CD4-positive, alpha-beta T cell treated with Interleukin-6 for 4 hours (primary cell): Measurements from ENCODE around the gene NTN4.
A peak's percentile ranks its signal among the peaks of the same experiment; 100 is the strongest.

Experiments
- DNase-seq: peaks from one replicate; pipeline ENCODE4 v3.0.0-alpha.2; 2020; ENCODE audit warnings: mixed read lengths

The NTN4 gene

DNA sequence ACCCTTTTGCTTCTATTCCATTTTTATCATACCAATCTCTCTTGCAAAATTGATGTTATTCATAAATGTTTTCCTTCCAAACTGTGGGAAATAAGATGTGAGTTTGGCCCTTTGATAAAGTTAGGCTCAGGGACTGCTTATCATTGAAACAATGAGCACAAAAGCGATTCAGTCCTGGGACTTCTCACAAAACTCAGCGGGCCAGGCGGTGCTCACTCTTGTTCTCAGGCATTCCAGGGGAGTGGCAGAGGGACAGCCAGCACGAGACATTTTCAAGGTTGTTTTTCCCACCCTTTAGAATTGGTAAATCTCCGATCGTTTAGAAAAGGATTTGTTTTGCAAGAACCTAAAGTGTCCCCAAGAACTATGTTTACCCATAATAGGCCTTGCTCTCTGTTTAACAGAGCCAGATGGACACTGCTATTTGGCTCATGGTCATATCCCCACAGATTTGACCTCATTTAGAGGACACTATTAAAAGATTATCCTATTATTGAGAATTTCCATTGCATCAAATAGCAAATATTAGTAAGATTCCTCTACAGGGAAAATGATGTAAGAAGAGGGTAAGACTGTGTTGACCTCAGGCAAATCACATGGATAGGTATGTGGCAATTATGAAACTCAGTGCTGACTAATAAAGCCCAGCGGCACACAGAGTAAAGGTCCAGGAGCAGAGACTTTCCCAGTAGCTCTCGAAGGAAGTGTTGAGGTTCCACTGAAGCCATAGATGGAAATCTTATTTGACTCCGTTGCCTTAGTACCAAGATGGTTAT, 136.6 kb downstream of the NTN4 start:
- no peak for DNase-seq

- no peak for DNase-seq
Measured at GRCh38 chr12:95651681-95652080, 138.9 kb downstream of the NTN4 start.

GRCh38 chr12:95648990-95649791, 141.4 kb downstream of the NTN4 start:
- DNase-seq: no peak

- no peak for DNase-seq
Measured at GRCh38 chr12:95646781-95647190, 143.8 kb downstream of the NTN4 start.

GRCh38 chr12:95643256-95643655, 147.3 kb downstream of the NTN4 start:
- DNase-seq: no peak

- no peak for DNase-seq
Measured at GRCh38 chr12:95642583-95642982, 148.0 kb downstream of the NTN4 start.

DNA sequence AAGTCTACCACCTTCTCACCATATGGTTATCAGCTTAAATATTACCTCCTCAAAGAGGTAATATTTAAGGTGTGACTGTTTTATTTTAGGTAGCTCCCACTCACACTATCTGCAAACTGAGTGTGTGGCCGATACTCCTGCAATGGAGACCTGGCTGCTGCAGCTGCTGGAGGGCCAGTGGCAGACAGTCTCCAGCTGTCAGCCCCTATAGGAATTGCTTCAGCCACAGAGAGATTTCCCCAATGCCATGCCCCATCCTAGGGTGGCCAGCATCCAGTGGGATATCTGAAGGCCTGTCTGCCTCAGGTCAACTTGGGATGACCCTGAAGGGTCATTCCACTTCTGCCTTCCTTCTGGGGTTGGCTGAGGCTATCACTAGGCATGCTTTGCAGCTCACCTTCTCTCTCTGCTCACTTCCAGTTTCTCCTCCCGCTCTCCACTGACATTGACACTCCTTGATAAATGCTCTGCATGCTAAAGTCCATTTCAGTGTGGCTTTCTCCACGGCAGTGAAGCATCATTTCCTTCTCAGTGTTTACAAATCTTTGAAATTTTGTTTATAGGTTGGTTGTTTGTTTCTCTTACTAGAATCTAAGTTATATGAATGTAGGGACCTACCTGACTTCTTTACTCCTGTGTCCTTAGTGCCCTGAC, 149.1 kb downstream of the NTN4 start:
- no peak for DNase-seq

DNA sequence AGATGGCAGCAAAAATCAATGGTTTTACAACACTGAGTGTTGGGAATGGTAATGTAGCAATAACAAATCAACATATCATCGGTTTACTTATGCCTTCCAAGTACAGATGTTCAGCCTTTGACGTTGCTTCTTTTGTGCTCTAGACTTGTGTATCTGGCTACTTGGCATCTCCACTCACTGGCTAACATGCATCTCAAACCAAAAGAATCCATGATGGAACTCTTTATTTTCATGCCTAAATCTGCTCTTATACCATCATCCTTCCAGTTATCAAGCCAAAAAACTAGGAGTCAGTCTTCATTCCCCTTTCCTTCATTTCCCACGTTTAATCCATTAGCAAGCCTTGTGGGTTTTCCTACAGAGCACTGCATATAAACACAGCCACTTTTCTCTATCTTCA, 150.0 kb downstream of the NTN4 start:
- no peak for DNase-seq

DNA sequence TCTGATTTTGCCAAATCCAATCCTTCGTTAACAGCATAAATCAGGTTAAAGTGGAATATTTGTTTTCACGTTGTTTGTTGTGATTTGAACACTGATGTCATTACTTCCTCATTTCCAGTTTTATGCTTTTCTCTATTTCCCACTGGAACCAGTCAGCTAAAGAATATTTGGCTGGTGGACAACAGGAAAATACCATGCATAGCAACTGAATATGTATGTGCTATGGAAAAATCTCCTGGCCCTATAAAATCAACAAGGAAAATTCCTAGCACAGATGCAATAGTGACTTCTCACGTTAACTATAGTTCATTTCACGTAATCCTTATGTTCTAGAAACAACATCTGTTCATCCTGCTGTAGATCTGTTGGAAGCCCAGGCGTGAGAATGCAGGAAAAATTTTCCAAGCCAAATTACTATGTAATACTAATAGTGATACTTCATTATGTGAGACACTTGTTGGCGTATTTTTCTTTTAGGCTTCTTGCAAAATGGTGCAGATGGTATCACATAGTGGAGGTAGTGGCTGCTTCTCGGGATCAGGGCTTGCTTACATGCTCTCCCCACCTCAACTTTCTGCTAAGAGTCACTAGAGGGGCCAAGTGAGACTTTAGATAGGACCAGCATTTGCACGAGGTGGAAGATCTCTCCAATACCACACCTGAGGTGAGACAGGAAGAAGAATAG, 153.0 kb downstream of the NTN4 start:
- no peak for DNase-seq

DNA sequence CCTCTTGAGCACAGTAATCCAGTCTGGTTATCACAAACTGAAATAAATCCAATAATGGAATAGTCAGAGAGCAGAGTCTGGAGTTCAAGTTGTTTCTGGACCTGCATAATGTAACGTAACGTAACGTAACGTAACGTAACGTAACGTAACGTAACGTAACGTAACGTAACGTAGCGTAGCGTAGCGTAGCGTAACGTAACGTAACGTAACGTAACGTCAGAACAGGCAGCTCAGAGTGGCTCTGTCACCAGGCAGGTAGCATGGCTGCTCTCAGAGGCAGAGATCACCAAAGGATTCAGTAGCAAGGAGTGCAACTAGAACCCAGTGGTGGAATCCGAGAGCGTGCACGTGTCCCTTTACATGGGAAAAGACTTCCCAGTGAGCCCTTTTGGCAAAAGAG, 153.6 kb downstream of the NTN4 start:
- no peak for DNase-seq

GRCh38 chr12:95634622-95635621, 155.6 kb downstream of the NTN4 start:
- DNase-seq: no peak

DNA sequence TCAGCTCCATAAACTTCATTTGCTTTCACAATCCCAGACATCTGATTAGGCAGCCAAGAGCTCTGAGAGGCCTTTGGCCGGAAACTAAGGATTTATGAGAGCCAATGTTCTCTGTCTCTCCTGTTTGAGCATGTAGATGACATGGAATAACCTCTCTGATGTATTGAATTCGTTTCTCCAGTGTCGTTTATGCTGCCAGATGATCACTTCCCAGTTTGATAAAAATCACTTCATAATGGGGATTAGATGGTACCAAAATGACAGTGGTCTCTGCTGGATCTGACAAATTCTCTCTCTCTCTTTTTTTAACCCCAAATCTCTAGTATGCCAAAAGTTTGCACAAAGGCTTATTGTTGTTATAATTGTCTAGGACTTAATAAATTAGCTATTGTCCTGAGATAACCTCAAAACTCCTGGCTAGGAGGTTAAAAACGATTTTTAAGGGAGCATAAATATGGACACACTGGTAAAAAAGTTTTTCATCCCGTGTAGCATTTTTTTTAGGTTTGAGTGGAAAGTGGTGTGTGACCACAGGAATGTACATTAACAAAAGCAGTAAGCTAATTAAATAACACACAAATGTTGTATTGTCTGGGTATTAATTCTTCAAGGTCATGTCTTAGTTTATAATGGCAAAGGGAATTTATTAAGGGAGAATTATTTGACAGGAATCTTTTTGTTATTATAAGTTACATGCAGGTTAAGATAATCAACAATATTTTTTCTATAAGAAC, 156.7 kb downstream of the NTN4 start:
- no peak for DNase-seq

- DNase-seq: no peak
Measured at GRCh38 chr12:95633049-95633731, 157.4 kb downstream of the NTN4 start.

DNA sequence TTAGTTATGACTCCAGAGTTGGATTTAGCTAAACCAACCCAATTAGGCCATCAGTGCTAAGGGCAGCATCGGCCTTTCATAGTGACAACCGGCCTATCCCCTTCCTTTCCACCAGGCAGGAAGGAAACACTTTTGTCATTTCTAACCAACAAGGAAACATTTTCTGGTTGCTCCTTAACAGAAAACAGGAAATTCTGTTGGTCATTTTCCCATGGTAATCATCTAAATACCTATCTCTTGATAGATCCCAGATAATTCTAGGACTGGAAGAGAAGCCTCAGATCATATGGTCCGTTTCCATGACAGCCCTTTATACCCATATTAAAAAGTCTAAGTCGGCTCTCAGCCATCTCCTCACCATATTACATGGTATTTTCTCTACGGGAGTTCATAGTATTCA, 160.1 kb downstream of the NTN4 start:
- no peak for DNase-seq

DNA sequence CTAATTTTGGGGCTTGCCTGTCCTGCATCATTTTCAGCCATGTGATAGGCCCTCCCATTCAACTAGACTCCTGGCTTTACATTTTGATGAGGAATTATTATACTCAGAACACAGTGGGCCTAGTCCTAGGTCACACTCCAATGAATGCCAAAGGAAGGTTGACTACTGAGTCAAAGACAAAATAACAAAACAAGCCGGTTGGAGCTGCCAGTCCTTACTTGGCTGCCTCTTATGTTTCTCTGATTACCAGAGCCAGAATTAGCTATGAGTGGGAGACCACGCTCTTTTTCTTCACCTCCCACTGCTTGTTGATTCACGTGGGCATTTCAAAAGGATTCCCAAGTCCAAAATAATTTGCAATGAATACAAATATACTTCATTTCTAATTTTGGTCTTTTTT, 161.2 kb downstream of the NTN4 start:
- no peak for DNase-seq

GRCh38 chr12:95626854-95627253, 163.7 kb downstream of the NTN4 start:
- DNase-seq: no peak

DNA sequence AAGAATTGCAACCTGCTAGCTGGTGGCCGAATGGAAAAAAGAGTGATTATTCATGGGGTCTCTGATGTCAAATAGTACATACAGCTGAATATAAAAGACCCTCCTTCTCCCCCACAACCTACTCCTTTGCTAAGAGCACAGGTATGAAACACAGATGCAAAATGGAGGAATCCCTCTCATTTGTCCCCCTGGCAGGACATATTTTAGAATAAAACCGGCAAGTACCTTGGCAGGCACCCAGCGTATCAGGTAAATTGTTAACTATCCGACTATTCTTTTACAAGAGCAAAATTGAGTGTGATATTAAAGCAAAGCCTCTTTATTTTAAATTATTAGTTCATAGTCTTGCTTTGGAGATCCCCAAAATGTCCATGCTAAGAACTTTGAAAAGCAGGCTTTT, 165.6 kb downstream of the NTN4 start:
- no peak for DNase-seq

DNA sequence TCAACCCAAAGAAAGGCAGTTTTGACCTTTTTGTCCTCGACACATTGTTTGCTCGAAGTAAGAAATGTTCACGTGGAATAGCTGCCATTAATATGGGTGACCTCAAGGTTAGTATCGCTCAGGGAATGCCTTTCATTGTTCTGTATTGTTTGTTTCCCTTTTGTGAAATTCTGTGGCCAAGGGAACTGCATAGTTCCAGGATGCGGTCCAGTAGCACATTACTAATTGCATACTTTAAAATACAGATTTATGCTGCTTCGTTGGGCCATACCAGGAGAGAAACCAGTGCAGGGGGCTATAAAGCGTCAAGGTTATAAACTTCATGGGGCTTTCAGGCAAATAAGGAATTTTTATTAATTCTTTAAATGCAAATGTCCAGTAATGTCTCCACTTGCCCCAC, 166.0 kb downstream of the NTN4 start:
- no peak for DNase-seq

DNA sequence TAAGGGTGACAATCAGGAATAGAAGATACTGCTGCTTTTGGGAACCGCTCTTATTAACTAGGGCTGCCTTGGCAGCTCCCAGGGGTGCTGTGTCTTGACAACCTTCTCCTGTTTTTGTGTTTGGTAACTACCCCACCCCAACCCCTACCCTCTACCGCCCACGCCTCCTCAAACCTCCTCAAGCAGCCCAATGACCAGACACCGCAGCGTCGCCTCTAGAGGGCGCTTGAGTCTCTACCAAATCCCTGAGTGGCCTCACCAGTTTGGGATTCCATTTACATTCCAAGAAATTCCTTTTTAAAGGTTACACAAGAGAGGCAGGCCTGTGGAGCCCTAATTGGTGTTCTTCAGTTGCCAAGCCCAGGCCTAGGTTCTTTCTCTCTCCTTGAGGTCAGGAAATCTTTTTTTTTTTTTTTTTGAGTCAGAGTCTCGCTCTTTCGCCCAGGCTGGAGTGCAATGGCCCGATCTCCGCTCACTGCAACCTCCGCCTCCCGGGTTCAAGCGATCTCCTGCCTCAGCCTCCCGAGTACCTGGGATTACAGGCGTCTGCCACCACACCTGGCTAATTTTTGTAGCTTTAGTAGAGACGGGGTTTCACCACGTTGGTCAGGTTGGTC, 166.9 kb downstream of the NTN4 start:
- peak; percentile 30 for DNase-seq

- DNase-seq: no peak
Measured at GRCh38 chr12:95622879-95623278, 167.7 kb downstream of the NTN4 start.
